Thyroid gland (tissue), 4 donors: ENCODE results near the gene FBXL17. TPM values are rescaled to one million over a fixed set of nuclear protein-coding genes. Genes with fewer than 3 reads are reported as not detected.
"Not testable (repeated sequence)": the region's sequence is repeated elsewhere in the genome, so short reads cannot be mapped to it uniquely, and the experiment has no call there.

Experiments
- DNase-seq, 2 donors: peaks; one replicate each; pipeline ENCODE4 v3.0.0-alpha.2; 2019
- H3K27ac ChIP-seq, 3 donors: fragments of 200-600 bp; sonication (generic); 1 replicate in 2 of 3; 2 replicates in 1 of 3; pipeline ENCODE4 v1.5.1; 2016 to 2019; ENCODE audit warnings: mild to moderate bottlenecking in 1 of 3, moderate library complexity in 1 of 3
- H3K27me3 ChIP-seq: fragments of 200-600 bp; sonication (generic); one replicate; pipeline ENCODE4 v1.5.1; 2019
- H3K36me3 ChIP-seq, 2 donors: fragments of 200-600 bp; sonication (generic); one replicate each; pipeline ENCODE4 v1.5.1; 2016 to 2019
- H3K4me1 ChIP-seq, 2 donors: fragments of 200-600 bp; sonication (generic); one replicate each; pipeline ENCODE4 v1.5.1; 2017 to 2019
- H3K4me3 ChIP-seq, 3 donors: fragments of 200-600 bp; sonication (generic); replicated peaks in 1 of 3; 1 replicate in 2 of 3; 2 replicates in 1 of 3; pipeline ENCODE4 v1.5.1; 2016; ENCODE audit warnings: mild to moderate bottlenecking in 1 of 3
- H3K9me3 ChIP-seq: fragments of 200-600 bp; sonication (generic); one replicate; pipeline ENCODE4 v1.5.1; 2017
- CTCF ChIP-seq, 6 experiments: fragments of 200-600 bp in 3 of 6; fragments of 450-650 bp in 3 of 6; sonication (generic) in 3 of 6; IDR thresholded peaks; one replicate each; pipeline ENCODE4 v1.5.1; 2016 to 2019; ENCODE audit warnings: antibody characterized with exemption in 6 of 6, mild to moderate bottlenecking in 2 of 6, inconsistent platforms in 1 of 6, moderate library complexity in 1 of 6
- POLR2A ChIP-seq, 2 donors: fragments of 450-650 bp; IDR thresholded peaks; one replicate each; pipeline ENCODE4 v1.6.1; 2017; ENCODE audit warnings: antibody characterized with exemption in 2 of 2, mild to moderate bottlenecking in 2 of 2, moderate library complexity in 1 of 2
- WGBS, 2 donors: methylation state at CpG; one replicate each; pipeline ENCODE4 v1.1.5; 2017; 5-methylcytosine and 5-hydroxymethylcytosine counted together
- intact Hi-C: fragments of 100-400 bp; cut with DNase I; formaldehyde crosslinking; loops from one replicate; pipeline ENCODE4 v1.15.1; 2023
- total RNA-seq, 4 donors: library from RNA; depleted of rRNA; stranded (reverse); fragments of >200 nt; gene quantifications; one replicate each; pipeline ENCODE4 v1.2.3, GENCODE V29; 2016

The FBXL17 gene
- total RNA-seq, 4 donors from 2014 or later = 37.6 to 77.7 (median 55.6) TPM

GRCh38 chr5:108174286-108174685 is 207.6 kb downstream of the FBXL17 start:
- Histone ChIP-seq H3K27ac (no peak overlapping the region), H3K27me3 (no peaks in the 10 kb centered on the region), H3K4me1 (no peaks in the 10 kb centered on the region), H3K36me3 (no peaks in the 10 kb centered on the region), H3K4me3 (no peak overlapping the region), H3K9me3 (no peaks in the 10 kb centered on the region)
- intact Hi-C loops = no loop called here
- no peak for DNase-seq
- TF ChIP-seq POLR2A (IDR thresholded peaks at IDR 0.05) = no peak
- no peak for TF ChIP-seq CTCF (IDR thresholded peaks at IDR 0.05)

GRCh38 chr5:108171759-108172158 is 210.1 kb downstream of the FBXL17 start:
- 98 to 99% methylated on average over 6 of the region's 6 CpGs for WGBS, 2 donors
- intact Hi-C loops = no loop called here
- Histone ChIP-seq H3K9me3 (no peaks in the 10 kb centered on the region), H3K4me3 (no peak overlapping the region), H3K27me3 (no peaks in the 10 kb centered on the region), H3K36me3 (no peaks in the 10 kb centered on the region), H3K4me1 (no peaks in the 10 kb centered on the region), H3K27ac (no peak overlapping the region)
- no peak for TF ChIP-seq CTCF (IDR thresholded peaks at IDR 0.05)
- no peak for TF ChIP-seq POLR2A (IDR thresholded peaks at IDR 0.05)
- DNase-seq = no peak

- Histone ChIP-seq H3K27me3 (no peaks in the 10 kb centered on the region), H3K4me1 (no peaks in the 10 kb centered on the region), H3K4me3 (no peak overlapping the region), H3K27ac (no peak overlapping the region), H3K36me3 (no peaks in the 10 kb centered on the region), H3K9me3 (no peaks in the 10 kb centered on the region)
- no peak for TF ChIP-seq POLR2A (IDR thresholded peaks at IDR 0.05)
- no peak for TF ChIP-seq CTCF (IDR thresholded peaks at IDR 0.05)
- 66 to 88% methylated on average over 2 of the region's 2 CpGs for WGBS, 2 donors
- no peak for DNase-seq
- intact Hi-C loops = no loop called here
Measured at GRCh38 chr5:108168915-108169314, 213.0 kb downstream of the FBXL17 start.

- DNase-seq = no peak
- intact Hi-C loops = no loop called here
- no peak for TF ChIP-seq CTCF (IDR thresholded peaks at IDR 0.05)
- 97 to 100% methylated on average over 2 of the region's 2 CpGs for WGBS, 2 donors
- H3K36me3 ChIP-seq = no peaks in the 10 kb centered on the region
- H3K9me3 ChIP-seq = no peaks in the 10 kb centered on the region
- H3K4me3 ChIP-seq = no peak overlapping the region
- no peaks in the 10 kb centered on the region for H3K27me3 ChIP-seq
- H3K27ac ChIP-seq = no peak overlapping the region
- no peaks in the 10 kb centered on the region for H3K4me1 ChIP-seq
Measured at GRCh38 chr5:108167174-108167573, 214.7 kb downstream of the FBXL17 start.

- Histone ChIP-seq H3K27me3 (no peaks in the 10 kb centered on the region), H3K27ac (no peak overlapping the region), H3K9me3 (no peaks in the 10 kb centered on the region), H3K4me3 (no peak overlapping the region), H3K4me1 (no peaks in the 10 kb centered on the region), H3K36me3 (no peaks in the 10 kb centered on the region)
- 95% methylated on average over 2 of the region's 2 CpGs for WGBS, 2 donors
- TF ChIP-seq CTCF (IDR thresholded peaks at IDR 0.05) (no peak), POLR2A (IDR thresholded peaks at IDR 0.05) (no peak)
- intact Hi-C loops = no loop called here
- DNase-seq = no peak
Measured at GRCh38 chr5:108164574-108164973, 217.3 kb downstream of the FBXL17 start.

- intact Hi-C loops, H3K4me1 ChIP-seq, H3K36me3 ChIP-seq, H3K27ac ChIP-seq, DNase-seq, H3K9me3 ChIP-seq, H3K27me3 ChIP-seq, H3K4me3 ChIP-seq: not testable (repeated sequence)
- 97 to 100% methylated on average over 1 of the region's 1 CpG for WGBS, 2 donors
Measured at GRCh38 chr5:108152854-108153253, 229.0 kb downstream of the FBXL17 start.
